ENCODE results near the gene EEF1A2.

EEF1A2 gene

GRCh38 chr20:63522091-63522868 lies 23.4 kb upstream of the EEF1A2 start:
- no peaks in the 10 kb centered on the region for H3K79me2 ChIP-seq (ENCODE audit: insufficient read depth, low read length)
- no peak overlapping the region for H2AFZ ChIP-seq (ENCODE audit: low read length)
- peaks cover 14% of the 10 kb centered on the region for H3K4me1 ChIP-seq (ENCODE audit: insufficient read depth, low read length, severe bottlenecking)
- H3K36me3 ChIP-seq (ENCODE audit: insufficient read depth, low read length) = peaks cover 27% of the 10 kb centered on the region
- no peak overlapping the region for H3K4me3 ChIP-seq (ENCODE audit: low read depth, low read length, poor library complexity, severe bottlenecking)
- H3K4me2 ChIP-seq (ENCODE audit: low read length) = no peak overlapping the region
- no peaks in the 10 kb centered on the region for H3K27me3 ChIP-seq (ENCODE audit: insufficient read depth, low read length)
- H3K9me2 ChIP-seq (ENCODE audit: low read depth, low read length) = no peaks in the 10 kb centered on the region
- no peak overlapping the region for H3K27ac ChIP-seq (ENCODE audit: low read depth, low read length, poor library complexity, severe bottlenecking)
- H4K20me1 ChIP-seq (ENCODE audit: insufficient read depth, low read length) = no peaks in the 10 kb centered on the region
- TF ChIP-seq EZH2 (IDR thresholded peaks at IDR 0.05; ENCODE audit: borderline replicate concordance, low read length) = no peak
- TF ChIP-seq CTCF (IDR thresholded peaks at IDR 0.05; ENCODE audit: low read length) = no peak
- no peaks in the 10 kb centered on the region for H3F3A ChIP-seq (ENCODE audit: insufficient read depth, low read length)
- no peak overlapping the region for H3K9ac ChIP-seq (ENCODE audit: low read length)
- 0 out of 2 replicates have a peak, but pooled peaks cover 6% of the 10 kb centered on the region for H3K9me3 ChIP-seq (ENCODE audit: low read length)

GRCh38 chr20:63521602-63522001 lies 22.7 kb upstream of the EEF1A2 start:
- no peaks in the 10 kb centered on the region for H3K79me2 ChIP-seq (ENCODE audit: insufficient read depth, low read length)
- H3K9me3 ChIP-seq (ENCODE audit: low read length) = 0 out of 2 replicates have a peak, but pooled peaks cover 6% of the 10 kb centered on the region
- H3K27ac ChIP-seq (ENCODE audit: low read depth, low read length, poor library complexity, severe bottlenecking) = no peak overlapping the region
- peak overlapping the region; percentile 80 for H3K9ac ChIP-seq (ENCODE audit: low read length)
- H3K4me3 ChIP-seq (ENCODE audit: low read depth, low read length, poor library complexity, severe bottlenecking) = peak overlapping the region; percentile 78
- H3F3A ChIP-seq (ENCODE audit: insufficient read depth, low read length) = no peaks in the 10 kb centered on the region
- H3K4me1 ChIP-seq (ENCODE audit: insufficient read depth, low read length, severe bottlenecking) = peaks cover 14% of the 10 kb centered on the region
- H3K27me3 ChIP-seq (ENCODE audit: insufficient read depth, low read length) = no peaks in the 10 kb centered on the region
- H2AFZ ChIP-seq (ENCODE audit: low read length) = no peak overlapping the region
- no peaks in the 10 kb centered on the region for H3K9me2 ChIP-seq (ENCODE audit: low read depth, low read length)
- peaks cover 27% of the 10 kb centered on the region for H3K36me3 ChIP-seq (ENCODE audit: insufficient read depth, low read length)
- H4K20me1 ChIP-seq (ENCODE audit: insufficient read depth, low read length) = no peaks in the 10 kb centered on the region
- peak overlapping the region; percentile 75 for H3K4me2 ChIP-seq (ENCODE audit: low read length)
- TF ChIP-seq EZH2 (IDR thresholded peaks at IDR 0.05; ENCODE audit: borderline replicate concordance, low read length) (no peak), CTCF (IDR thresholded peaks at IDR 0.05; ENCODE audit: low read length) (no peak)

DNA sequence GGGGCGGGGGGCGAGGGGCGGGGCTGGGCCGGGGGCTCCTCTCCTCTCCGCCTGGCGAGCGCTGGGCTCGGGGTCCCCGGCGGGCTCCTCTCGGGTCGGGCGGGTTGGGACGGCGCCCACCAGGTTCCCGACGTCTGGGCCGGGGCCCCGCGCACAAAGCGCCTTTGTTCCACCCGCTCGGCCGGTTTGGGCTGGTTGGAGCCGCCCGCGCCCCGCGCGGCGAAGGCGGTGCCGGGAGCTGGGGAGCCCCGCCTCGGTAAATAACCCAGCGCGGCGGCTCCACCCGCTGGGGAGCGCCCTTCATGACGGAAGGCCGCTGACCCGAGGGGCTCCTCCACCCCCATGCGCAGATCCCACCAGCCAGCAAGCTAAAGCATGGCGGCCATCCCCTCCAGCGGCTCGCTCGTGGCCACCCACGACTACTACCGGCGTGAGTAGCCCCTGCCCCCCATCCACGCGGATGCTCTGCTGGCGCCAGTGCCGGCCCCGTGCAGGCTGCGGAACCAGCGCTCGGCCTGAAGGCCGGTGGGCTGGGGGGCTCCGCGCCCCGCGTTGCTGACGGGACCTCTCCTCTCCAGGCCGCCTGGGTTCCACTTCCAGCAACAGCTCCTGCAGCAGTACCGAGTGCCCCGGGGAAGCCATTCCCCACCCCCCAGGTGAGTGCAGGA lies 22.2 kb upstream of the EEF1A2 start:
- peaks cover 27% of the 10 kb centered on the region for H3K36me3 ChIP-seq (ENCODE audit: insufficient read depth, low read length)
- peak overlapping the region; percentile 80 for H3K9ac ChIP-seq (ENCODE audit: low read length)
- H3F3A ChIP-seq (ENCODE audit: insufficient read depth, low read length) = no peaks in the 10 kb centered on the region
- no peak overlapping the region for H2AFZ ChIP-seq (ENCODE audit: low read length)
- H3K27ac ChIP-seq (ENCODE audit: low read depth, low read length, poor library complexity, severe bottlenecking) = no peak overlapping the region
- H4K20me1 ChIP-seq (ENCODE audit: insufficient read depth, low read length) = no peaks in the 10 kb centered on the region
- TF ChIP-seq EZH2 (IDR thresholded peaks at IDR 0.05; ENCODE audit: borderline replicate concordance, low read length) (no peak), CTCF (IDR thresholded peaks at IDR 0.05; ENCODE audit: low read length) (peak; percentile 29)
- peaks cover 14% of the 10 kb centered on the region for H3K4me1 ChIP-seq (ENCODE audit: insufficient read depth, low read length, severe bottlenecking)
- H3K27me3 ChIP-seq (ENCODE audit: insufficient read depth, low read length) = no peaks in the 10 kb centered on the region
- 0 out of 2 replicates have a peak, but pooled peaks cover 6% of the 10 kb centered on the region for H3K9me3 ChIP-seq (ENCODE audit: low read length)
- H3K4me3 ChIP-seq (ENCODE audit: low read depth, low read length, poor library complexity, severe bottlenecking) = peak overlapping the region; percentile 78
- no peaks in the 10 kb centered on the region for H3K79me2 ChIP-seq (ENCODE audit: insufficient read depth, low read length)
- no peaks in the 10 kb centered on the region for H3K9me2 ChIP-seq (ENCODE audit: low read depth, low read length)
- peak overlapping the region; percentile 75 for H3K4me2 ChIP-seq (ENCODE audit: low read length)

Measured in OCI-LY1 (cell line).